Measurements from ENCODE around the gene UBALD2. TPM values are rescaled to one million over a fixed set of nuclear protein-coding genes. Genes with fewer than 3 reads are reported as not detected.

The UBALD2 gene
- total RNA-seq, 2 experiments from 2014 or later: 86.4 to 238 TPM

DNA sequence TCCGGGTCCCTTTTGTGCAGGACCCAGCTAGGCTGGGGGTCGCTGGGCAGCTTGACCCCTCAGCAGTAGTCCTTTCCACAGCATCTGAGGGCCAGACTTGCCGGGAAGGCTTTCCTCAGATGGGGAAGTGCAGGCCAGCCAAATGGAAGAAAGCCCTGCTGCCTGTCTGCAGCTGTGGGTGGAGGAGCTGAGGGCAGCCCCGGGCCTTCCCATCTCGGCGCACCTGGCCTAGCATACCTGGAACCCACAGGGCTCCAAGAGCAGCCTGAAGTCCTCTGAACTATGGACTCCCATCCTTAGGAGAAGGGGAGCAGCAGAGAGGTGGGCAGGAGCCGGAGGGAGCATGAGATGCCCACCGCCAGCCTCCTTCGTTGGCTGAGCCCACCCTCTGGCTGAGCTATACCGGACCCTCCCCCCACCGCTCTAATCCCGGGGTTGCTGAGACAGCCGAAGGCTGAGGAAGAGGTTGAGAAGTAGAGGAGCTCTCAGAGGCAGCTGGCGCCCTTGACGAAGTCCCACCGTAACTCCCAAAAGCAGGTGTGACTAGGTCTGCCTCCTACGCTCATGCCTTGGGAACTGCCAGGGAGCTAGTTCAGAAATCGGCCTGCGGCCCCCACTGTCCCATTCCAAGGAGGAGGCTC is 13.2 kb downstream of the UBALD2 start:
- no peaks in the 10 kb centered on the region for H3K9me2 ChIP-seq (ENCODE audit: insufficient read depth, low read length)
- H3K27ac ChIP-seq (ENCODE audit: low read depth, low read length, poor library complexity, severe bottlenecking): no peak overlapping the region
- H3K36me3 ChIP-seq (ENCODE audit: insufficient read depth, low read length): no peaks in the 10 kb centered on the region
- no peak overlapping the region for H3K4me3 ChIP-seq (ENCODE audit: low read depth, low read length, poor library complexity, severe bottlenecking)
- DNase-seq (ENCODE audit: low spot score): no peak
- H3K4me1 ChIP-seq (ENCODE audit: insufficient read depth, low read length, poor library complexity, severe bottlenecking): peaks cover 19% of the 10 kb centered on the region
- no TSS peak for BruUV-seq (replicated peaks)
- no peak for TF ChIP-seq EZH2phosphoT487 (IDR thresholded peaks at IDR 0.05; ENCODE audit: borderline replicate concordance, low read depth, low read length)
- TF ChIP-seq, protein P1, sequence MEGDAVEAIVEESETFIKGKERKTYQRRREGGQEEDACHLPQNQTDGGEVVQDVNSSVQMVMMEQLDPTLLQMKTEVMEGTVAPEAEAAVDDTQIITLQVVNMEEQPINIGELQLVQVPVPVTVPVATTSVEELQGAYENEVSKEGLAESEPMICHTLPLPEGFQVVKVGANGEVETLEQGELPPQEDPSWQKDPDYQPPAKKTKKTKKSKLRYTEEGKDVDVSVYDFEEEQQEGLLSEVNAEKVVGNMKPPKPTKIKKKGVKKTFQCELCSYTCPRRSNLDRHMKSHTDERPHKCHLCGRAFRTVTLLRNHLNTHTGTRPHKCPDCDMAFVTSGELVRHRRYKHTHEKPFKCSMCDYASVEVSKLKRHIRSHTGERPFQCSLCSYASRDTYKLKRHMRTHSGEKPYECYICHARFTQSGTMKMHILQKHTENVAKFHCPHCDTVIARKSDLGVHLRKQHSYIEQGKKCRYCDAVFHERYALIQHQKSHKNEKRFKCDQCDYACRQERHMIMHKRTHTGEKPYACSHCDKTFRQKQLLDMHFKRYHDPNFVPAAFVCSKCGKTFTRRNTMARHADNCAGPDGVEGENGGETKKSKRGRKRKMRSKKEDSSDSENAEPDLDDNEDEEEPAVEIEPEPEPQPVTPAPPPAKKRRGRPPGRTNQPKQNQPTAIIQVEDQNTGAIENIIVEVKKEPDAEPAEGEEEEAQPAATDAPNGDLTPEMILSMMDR (conservative IDR thresholded peaks at IDR 0.05; ENCODE audit: low read length): no peak
- H2AFZ ChIP-seq (ENCODE audit: low read length): no peak overlapping the region
- intact Hi-C loops (cut with micrococcal nuclease; ENCODE audit: unreplicated experiment): loop anchor here (5.0 kb wide), 1 partner anchor 266 kb away; no protein-coding TSS in a partner anchor
- no peak overlapping the region for H3K4me2 ChIP-seq (ENCODE audit: low read length)
- H3K9me3 ChIP-seq (ENCODE audit: low read length): no peaks in the 10 kb centered on the region
- no peaks in the 10 kb centered on the region for H3K79me2 ChIP-seq (ENCODE audit: insufficient read depth, low read depth, low read length)
- ChIA-PET CTCF (ENCODE audit: unreplicated experiment) (interaction anchor here (0.6 to 1.9 kb wide), 3 partner anchors 9 to 155 kb away, joined by 3 to 11 read pairs (median 4); no protein-coding TSS in a partner anchor), POLR2A (interaction anchor here (0.6 kb wide), 1 partner anchor 160 kb away, joined by 3 read pairs; no protein-coding TSS in a partner anchor)
- no peaks in the 10 kb centered on the region for H4K20me1 ChIP-seq (ENCODE audit: insufficient read depth, low read length)

DNA sequence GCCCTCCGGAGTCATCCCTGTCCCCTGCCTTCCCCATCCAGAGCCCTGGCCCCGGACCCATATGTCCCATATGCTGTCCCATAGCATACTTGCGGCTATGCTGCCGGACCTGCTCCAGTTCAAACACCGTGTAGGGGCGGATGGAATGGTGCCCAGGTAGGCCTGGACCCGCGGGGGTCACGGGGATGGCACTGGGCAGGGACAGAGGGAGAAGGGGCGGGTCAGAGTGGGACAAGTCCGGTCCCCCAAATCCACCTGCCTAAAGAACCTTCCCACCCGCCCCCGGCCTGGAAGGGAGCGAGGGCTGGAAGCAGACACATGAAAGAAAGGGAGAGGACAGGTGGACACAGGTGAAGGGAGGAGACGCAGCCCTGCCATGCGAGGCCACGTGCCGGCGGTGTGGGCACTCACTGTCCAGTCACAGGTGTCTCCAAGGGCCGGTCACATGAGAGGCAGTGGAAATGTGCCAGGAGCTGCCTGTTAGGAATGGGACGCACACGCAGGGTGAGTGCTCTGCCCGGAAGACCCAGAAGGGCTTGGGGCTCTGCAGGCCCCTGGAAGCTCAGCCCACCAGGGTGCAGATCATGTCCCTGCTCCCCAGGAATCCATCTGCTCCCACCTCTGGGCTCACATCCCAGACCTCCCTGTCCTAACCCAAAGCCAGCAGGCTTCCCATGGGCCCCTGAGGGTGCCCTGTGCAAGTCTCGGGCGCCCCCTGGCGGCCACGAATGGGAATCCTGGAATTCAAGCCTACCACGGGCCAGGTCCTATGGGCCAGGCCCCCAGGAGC is 14.0 kb downstream of the UBALD2 start:
- ChIA-PET CTCF (ENCODE audit: unreplicated experiment) (interaction anchor here (0.6 to 1.9 kb wide), 19 partner anchors 8 to 176 kb away, joined by 3 to 11 read pairs (median 4); no protein-coding TSS in a partner anchor), POLR2A (interaction anchor here (0.5 to 1.7 kb wide), 4 partner anchors 11 to 161 kb away, joined by 3 to 6 read pairs (median 4); no protein-coding TSS in a partner anchor)
- no TSS peak for BruUV-seq (replicated peaks)
- H3K27ac ChIP-seq (ENCODE audit: low read depth, low read length, poor library complexity, severe bottlenecking): no peak overlapping the region
- no peak overlapping the region for H2AFZ ChIP-seq (ENCODE audit: low read length)
- H3K4me2 ChIP-seq (ENCODE audit: low read length): no peak overlapping the region
- peaks cover 12% of the 10 kb centered on the region for H3K4me1 ChIP-seq (ENCODE audit: insufficient read depth, low read length, poor library complexity, severe bottlenecking)
- no peak for TF ChIP-seq EZH2phosphoT487 (IDR thresholded peaks at IDR 0.05; ENCODE audit: borderline replicate concordance, low read depth, low read length)
- TF ChIP-seq, protein P1 (conservative IDR thresholded peaks at IDR 0.05; ENCODE audit: low read length): peak; percentile 100
- no peaks in the 10 kb centered on the region for H3K9me3 ChIP-seq (ENCODE audit: low read length)
- H3K36me3 ChIP-seq (ENCODE audit: insufficient read depth, low read length): no peaks in the 10 kb centered on the region
- no peak overlapping the region for H3K4me3 ChIP-seq (ENCODE audit: low read depth, low read length, poor library complexity, severe bottlenecking)
- intact Hi-C loops (cut with micrococcal nuclease; ENCODE audit: unreplicated experiment): loop anchor here (1.0 to 5.0 kb wide), 4 partner anchors 20 to 267 kb away; no protein-coding TSS in a partner anchor
- H3K9me2 ChIP-seq (ENCODE audit: insufficient read depth, low read length): no peaks in the 10 kb centered on the region
- H4K20me1 ChIP-seq (ENCODE audit: insufficient read depth, low read length): no peaks in the 10 kb centered on the region
- no peaks in the 10 kb centered on the region for H3K79me2 ChIP-seq (ENCODE audit: insufficient read depth, low read depth, low read length)
- peak; percentile 88 for DNase-seq (ENCODE audit: low spot score)
